NCI-H2196 treated with DMSO at 0.1 percent for 48 hours (cell line): ENCODE measurements around the gene SLIRP.
A peak's percentile ranks its signal among the peaks of the same experiment; 100 is the strongest.
"Not testable (repeated sequence)": the region's sequence is repeated elsewhere in the genome, so short reads cannot be mapped to it uniquely, and the experiment has no call there.

ENCODE experiments used
- DNase-seq: peaks from one replicate; lab custom pipeline; 2025; ENCODE audit not compliant: unreplicated experiment; lab: John Stamatoyannopoulos, UW

Gene SLIRP

GRCh38 chr14:77741438-77741837 is 33.5 kb downstream of the SLIRP start:
- no peak for DNase-seq

- no peak for DNase-seq
Measured at GRCh38 chr14:77746064-77746702, 38.3 kb downstream of the SLIRP start.

- not testable (repeated sequence) for DNase-seq
Measured at GRCh38 chr14:77747425-77747824, 39.5 kb downstream of the SLIRP start.

- DNase-seq, result no peak
Measured at GRCh38 chr14:77752266-77752665, 44.4 kb downstream of the SLIRP start.

GRCh38 chr14:77752799-77753516 is 45.1 kb downstream of the SLIRP start:
- DNase-seq, result no peak

GRCh38 chr14:77760381-77761204 is 52.7 kb downstream of the SLIRP start, which contains the start of gene SNW1:
TSS of gene SNW1 (minus strand) at chr14:77761156. CDS start at chr14:77761127, 29 bp downstream.
- DNase-seq, result peak; percentile 91

GRCh38 chr14:77761205-77761931 is 53.5 kb downstream of the SLIRP start:
- DNase-seq, result no peak

- no peak for DNase-seq
Measured at GRCh38 chr14:77763316-77763715, 55.4 kb downstream of the SLIRP start.

GRCh38 chr14:77763978-77764377 is 56.1 kb downstream of the SLIRP start:
- DNase-seq, result no peak
